Mucosa of descending colon (tissue), 3 donors: ENCODE measurements around the gene TBL1XR1. TPM values are rescaled to one million over a fixed set of nuclear protein-coding genes. Genes with fewer than 3 reads are reported as not detected.

Source experiments
- ATAC-seq: fragments of 200-7000 bp; cut with Tn5 transposase; one replicate; pipeline ENCODE4 v1.9.1; 2020; ENCODE audit warnings: mild to moderate bottlenecking, moderate library complexity
- DNase-seq, 3 donors: peaks; one replicate each; pipeline ENCODE4 v3.0.0-alpha.2; 2020
- H3K36me3 ChIP-seq: fragments of 200-600 bp; one replicate; pipeline ENCODE4 v1.8.0; 2021; ENCODE audit warnings: low read depth, mild to moderate bottlenecking
- H3K4me1 ChIP-seq: fragments of 200-600 bp; one replicate; pipeline ENCODE4 v1.8.0; 2021; ENCODE audit warnings: low read depth, mild to moderate bottlenecking
- H3K4me3 ChIP-seq: fragments of 200-600 bp; one replicate; pipeline ENCODE4 v1.8.0; 2021; ENCODE audit warnings: mild to moderate bottlenecking
- H3K9me3 ChIP-seq: fragments of 200-600 bp; one replicate; pipeline ENCODE4 v1.8.0; 2021; ENCODE audit warnings: mild to moderate bottlenecking
- intact Hi-C, 2 donors: fragments of 100-400 bp; cut with DNase I in 1 of 2; cut with micrococcal nuclease in 1 of 2; formaldehyde crosslinking; loops; one replicate each; pipeline versions ENCODE4 v1.11.0 to v1.11.1; 2022; cut with DNase I, micrococcal nuclease
- total RNA-seq, 3 donors: library from RNA; stranded (reverse); fragmentation: NEBNext Ultra II Directional in 2 of 3; extraction: Animal tissue kit (Norgen Biotek cat#: 25700) in 2 of 3; gene quantifications; one replicate each; pipeline versions ENCODE4 v1.2.1 to v1.2.4, GENCODE V29; 2021 to 2023
- TF ChIP-seq, protein P1 (sequence below): fragments of 200-600 bp; IDR thresholded peaks from one replicate; pipeline ENCODE4 v1.8.0; 2022; ENCODE audit warnings: antibody characterized with exemption, mild to moderate bottlenecking
- donor health status: DM: no; HTN: no; CAD: no; lungs with moderate emphysema.
- donor health status: DM: no; HTN: no; CAD: no.
- donor health status: DM: no; HTN: yes; CAD: no.

TBL1XR1 gene
- total RNA-seq, 3 donors from 2014 or later: 175 to 200 (median 178) TPM

DNA sequence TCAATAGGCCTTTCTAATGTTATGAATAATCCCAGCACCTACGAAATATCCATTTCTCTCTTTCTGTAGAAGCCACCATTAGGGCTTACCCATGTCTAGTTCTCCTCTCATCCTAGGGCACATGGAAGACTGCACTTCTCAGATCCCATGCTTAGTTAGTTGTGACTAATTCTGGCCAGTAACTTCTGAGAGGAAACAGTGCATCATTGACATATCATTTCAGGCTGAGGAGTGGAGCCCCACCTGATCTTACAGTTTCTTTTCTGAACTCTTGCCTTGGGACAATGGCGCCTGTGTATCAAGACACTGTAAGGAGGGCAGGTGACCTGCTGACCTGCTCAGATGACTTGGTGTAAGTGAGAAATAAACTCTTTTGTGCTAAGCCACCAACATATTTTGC lies 39.4 kb upstream of the TBL1XR1 start:
- ATAC-seq: no peak
- Histone ChIP-seq H3K4me1 (no peaks in the 10 kb centered on the region), H3K36me3 (no peaks in the 10 kb centered on the region), H3K4me3 (no peak overlapping the region), H3K9me3 (no peaks in the 10 kb centered on the region)
- intact Hi-C loops: no loop called here
- DNase-seq: no peak
- TF ChIP-seq, protein P1, sequence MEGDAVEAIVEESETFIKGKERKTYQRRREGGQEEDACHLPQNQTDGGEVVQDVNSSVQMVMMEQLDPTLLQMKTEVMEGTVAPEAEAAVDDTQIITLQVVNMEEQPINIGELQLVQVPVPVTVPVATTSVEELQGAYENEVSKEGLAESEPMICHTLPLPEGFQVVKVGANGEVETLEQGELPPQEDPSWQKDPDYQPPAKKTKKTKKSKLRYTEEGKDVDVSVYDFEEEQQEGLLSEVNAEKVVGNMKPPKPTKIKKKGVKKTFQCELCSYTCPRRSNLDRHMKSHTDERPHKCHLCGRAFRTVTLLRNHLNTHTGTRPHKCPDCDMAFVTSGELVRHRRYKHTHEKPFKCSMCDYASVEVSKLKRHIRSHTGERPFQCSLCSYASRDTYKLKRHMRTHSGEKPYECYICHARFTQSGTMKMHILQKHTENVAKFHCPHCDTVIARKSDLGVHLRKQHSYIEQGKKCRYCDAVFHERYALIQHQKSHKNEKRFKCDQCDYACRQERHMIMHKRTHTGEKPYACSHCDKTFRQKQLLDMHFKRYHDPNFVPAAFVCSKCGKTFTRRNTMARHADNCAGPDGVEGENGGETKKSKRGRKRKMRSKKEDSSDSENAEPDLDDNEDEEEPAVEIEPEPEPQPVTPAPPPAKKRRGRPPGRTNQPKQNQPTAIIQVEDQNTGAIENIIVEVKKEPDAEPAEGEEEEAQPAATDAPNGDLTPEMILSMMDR: no peak

DNA sequence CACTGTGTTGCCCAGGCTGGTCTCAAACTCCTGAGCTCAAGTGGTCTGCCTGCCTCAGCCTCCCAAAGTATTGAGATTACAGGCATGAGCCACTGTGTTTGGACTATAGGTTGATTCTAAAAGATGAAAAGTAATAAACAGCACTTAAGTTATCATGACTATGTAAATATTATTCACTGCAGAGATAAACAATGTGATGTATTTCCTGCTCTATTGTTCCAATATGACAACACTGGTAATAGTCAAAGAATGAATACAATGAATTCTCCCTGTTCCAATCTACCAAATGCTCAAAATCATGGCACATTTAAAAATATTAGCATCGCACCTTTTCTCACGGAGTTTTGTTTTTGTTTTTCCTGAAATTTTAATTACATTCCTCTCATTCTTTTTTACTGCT lies 36.8 kb upstream of the TBL1XR1 start:
- H3K9me3 ChIP-seq: no peaks in the 10 kb centered on the region
- DNase-seq (no peak), ATAC-seq (no peak)
- intact Hi-C loops: no loop called here
- TF ChIP-seq, protein P1: no peak
- no peaks in the 10 kb centered on the region for H3K36me3 ChIP-seq
- H3K4me3 ChIP-seq: no peak overlapping the region
- H3K4me1 ChIP-seq: no peaks in the 10 kb centered on the region

DNA sequence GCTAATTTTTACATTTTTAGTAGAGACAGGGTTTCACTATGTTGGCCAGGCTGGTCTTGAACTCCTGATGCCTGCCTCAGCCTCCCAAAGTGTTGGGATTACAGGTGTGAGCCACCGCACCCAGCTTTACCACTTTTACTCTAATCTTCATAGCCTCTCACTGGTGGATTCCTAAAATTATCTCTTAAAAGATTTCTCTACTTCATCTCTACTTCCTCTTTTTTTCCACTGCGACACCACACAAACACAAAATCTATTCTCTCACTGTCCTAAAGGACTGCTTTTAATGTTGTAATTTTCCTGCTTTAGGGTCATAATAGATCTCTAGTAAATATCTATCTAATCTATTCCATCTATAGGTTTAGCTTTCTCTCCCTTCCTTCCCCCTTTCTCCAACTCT lies 34.0 kb upstream of the TBL1XR1 start:
- Histone ChIP-seq H3K9me3 (no peaks in the 10 kb centered on the region), H3K36me3 (no peaks in the 10 kb centered on the region), H3K4me1 (no peaks in the 10 kb centered on the region), H3K4me3 (no peak overlapping the region)
- TF ChIP-seq, protein P1: no peak
- DNase-seq: no peak
- no peak for ATAC-seq
- intact Hi-C loops: no loop called here

DNA sequence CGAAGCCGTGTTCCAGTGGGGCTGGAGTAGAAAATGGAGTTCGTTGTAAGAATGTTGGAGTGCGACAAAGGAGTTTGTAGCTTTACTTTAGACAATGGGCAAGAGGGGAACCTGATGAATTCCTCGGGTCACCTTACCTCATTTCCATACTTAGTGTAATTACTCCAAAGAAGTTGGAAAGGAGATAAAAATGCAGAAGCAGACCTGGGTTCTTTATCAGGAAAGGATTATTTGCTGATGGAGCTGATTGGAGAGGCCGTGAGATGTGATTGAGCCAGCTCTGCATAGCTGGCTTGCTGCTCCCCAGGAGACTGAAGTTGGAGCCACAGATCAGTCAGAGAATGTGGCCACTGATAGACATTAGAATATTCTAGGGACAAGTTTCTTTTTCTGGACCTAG lies 33.4 kb upstream of the TBL1XR1 start:
- TF ChIP-seq, protein P1: no peak
- Histone ChIP-seq H3K4me3 (no peak overlapping the region), H3K4me1 (no peaks in the 10 kb centered on the region), H3K36me3 (no peaks in the 10 kb centered on the region), H3K9me3 (no peaks in the 10 kb centered on the region)
- intact Hi-C loops: no loop called here
- DNase-seq (no peak), ATAC-seq (no peak)

DNA sequence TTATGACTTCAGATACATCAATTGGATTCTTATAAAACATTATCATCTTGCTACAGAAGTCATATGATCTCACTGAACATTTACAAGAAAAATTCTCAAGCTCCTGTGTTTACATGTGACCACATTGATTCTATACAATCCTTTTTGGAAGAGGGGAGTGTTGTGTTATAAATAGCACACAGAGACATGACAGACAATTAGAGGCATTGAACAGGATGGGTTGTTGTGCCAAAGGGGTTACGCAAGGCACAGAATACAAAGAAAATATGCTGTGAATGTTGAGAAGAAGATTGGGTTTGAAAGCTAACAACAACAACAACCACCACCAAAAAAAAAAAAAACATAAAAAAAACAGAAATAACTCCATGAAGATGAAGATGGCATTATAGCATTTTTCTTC lies 32.5 kb upstream of the TBL1XR1 start:
- no peaks in the 10 kb centered on the region for H3K36me3 ChIP-seq
- H3K9me3 ChIP-seq: no peaks in the 10 kb centered on the region
- ATAC-seq (no peak), DNase-seq (no peak)
- intact Hi-C loops: no loop called here
- TF ChIP-seq, protein P1: no peak
- H3K4me1 ChIP-seq: peaks cover under 1% of the 10 kb centered on the region
- H3K4me3 ChIP-seq: no peak overlapping the region

DNA sequence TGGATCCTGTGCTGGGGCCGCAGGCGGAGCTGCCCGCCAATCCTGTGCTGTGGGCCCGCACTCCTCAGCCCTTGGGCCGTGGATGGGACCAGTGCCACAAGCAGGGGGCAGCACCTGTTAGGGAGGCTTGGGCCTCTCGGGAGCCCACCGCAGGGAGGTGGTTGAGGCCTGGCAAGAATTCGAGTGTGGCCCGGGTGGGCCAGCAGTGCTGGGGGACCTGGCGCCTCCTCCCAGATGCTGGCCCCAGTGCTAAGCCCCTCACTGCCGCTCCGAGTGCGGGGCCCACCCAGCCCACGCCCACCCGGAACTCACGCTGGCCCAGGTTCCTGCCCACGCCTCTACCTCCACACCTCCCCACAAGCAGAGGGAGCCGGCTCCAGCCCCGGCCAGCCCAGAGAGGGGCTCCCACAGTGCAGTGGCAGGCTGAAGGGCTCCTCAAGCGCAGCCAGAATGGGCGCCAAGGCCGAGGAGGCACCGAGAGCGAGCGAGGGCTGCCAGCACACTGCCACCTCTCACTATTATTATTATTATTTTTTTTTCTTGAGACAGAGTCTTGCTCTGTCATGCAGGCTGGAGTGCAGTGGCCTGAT lies 31.4 kb upstream of the TBL1XR1 start:
- intact Hi-C loops: no loop called here
- H3K4me1 ChIP-seq: peaks cover 8% of the 10 kb centered on the region
- no peaks in the 10 kb centered on the region for H3K9me3 ChIP-seq
- H3K36me3 ChIP-seq: no peaks in the 10 kb centered on the region
- TF ChIP-seq, protein P1: no peak
- H3K4me3 ChIP-seq: no peak overlapping the region
- DNase-seq (no peak), ATAC-seq (no peak)
